Measurements from ENCODE around the gene WDR49. TPM values are rescaled to one million over a fixed set of nuclear protein-coding genes. Genes with fewer than 3 reads are reported as not detected.

WDR49 gene
- total RNA-seq, 1 experiment from 2014 or later = 0.34 TPM

GRCh38 chr3:167520266-167521005 lies 133.3 kb downstream of the WDR49 start (continued):
- TF ChIP-seq ZBTB33 (IDR thresholded peaks at IDR 0.05; ENCODE audit: extremely low read depth, insufficient replicate concordance, low read length) = no peak

GRCh38 chr3:167507954-167508353 lies 145.8 kb downstream of the WDR49 start:
- DNase-seq (ENCODE audit: low read depth, low spot score) (no peak), ATAC-seq (no peak)
- CTCF ChIA-PET = no interaction called here
- H3K36me3 ChIP-seq (ENCODE audit: control insufficient read depth in 1 of 2, insufficient read depth in 2 of 2, low read length in 2 of 2) = no peaks in the 10 kb centered on the region
- H4K20me1 ChIP-seq (ENCODE audit: insufficient read depth) = no peaks in the 10 kb centered on the region
- no peak overlapping the region for H3K4me3 ChIP-seq (replicated peaks in 1 of 2; ENCODE audit: low read depth in 1 of 2, low read length in 2 of 2)
- no TSS peak for BruUV-seq (replicated peaks)
- H3K9me3 ChIP-seq (ENCODE audit: control insufficient read depth in 1 of 2, insufficient read depth in 1 of 2, low read depth in 1 of 2, low read length in 2 of 2) = no peaks in the 10 kb centered on the region
- H3K9me2 ChIP-seq (ENCODE audit: insufficient read depth) = no peaks in the 10 kb centered on the region
- TF ChIP-seq TCF7L2 (IDR thresholded peaks at IDR 0.05; ENCODE audit: borderline replicate concordance, extremely low read depth, insufficient read depth, insufficient read length) (no peak), ZBTB33 (IDR thresholded peaks at IDR 0.05; ENCODE audit: extremely low read depth, insufficient replicate concordance, low read length) (no peak), POLR2AphosphoS5 (IDR thresholded peaks at IDR 0.05; ENCODE audit: low read depth, low read length) (no peak), SIN3A (IDR thresholded peaks at IDR 0.05; ENCODE audit: low read depth) (no peak), RAD21 (IDR thresholded peaks at IDR 0.05; ENCODE audit: low read depth) (no peak), SP1 (IDR thresholded peaks at IDR 0.05; ENCODE audit: low read depth) (no peak)
- no peak overlapping the region for H3K4me2 ChIP-seq (ENCODE audit: low read length)
- RAD21 ChIA-PET (ENCODE audit: low non-redundant PET in 1 of 2, low total read pairs in 2 of 2, uncharacterized antibody in 2 of 2, unreplicated experiment in 2 of 2) = no interaction called here
- H3K9ac ChIP-seq (ENCODE audit: low read length) = no peak overlapping the region
- POLR2A ChIA-PET = no interaction called here
- intact Hi-C loops (cut with micrococcal nuclease) = no loop called here
- H3K27ac ChIP-seq (ENCODE audit: low read depth, low read length) = no peak overlapping the region
- no peaks in the 10 kb centered on the region for H3K79me2 ChIP-seq (ENCODE audit: insufficient read depth, low read length)
- no peaks in the 10 kb centered on the region for H3K4me1 ChIP-seq (ENCODE audit: control insufficient read depth in 1 of 2, insufficient read depth in 2 of 2, low read length in 2 of 2)
- no peak overlapping the region for H2AFZ ChIP-seq (ENCODE audit: low read depth, low read length, poor library complexity, severe bottlenecking)
- H3K27me3 ChIP-seq (ENCODE audit: insufficient read depth, low read length) = no peaks in the 10 kb centered on the region
